ENCODE results near the gene UMODL1.

UMODL1 gene

GRCh38 chr21:42038826-42039425 lies 32.2 kb upstream of the UMODL1 start:
- no peak for DNase-seq (ENCODE audit: low read depth)

- DNase-seq (ENCODE audit: low read depth) = no peak
These were observed 31.6 kb upstream of the UMODL1 start for GRCh38 chr21:42039470-42039901.

- DNase-seq (ENCODE audit: low read depth) = no peak
These were observed 31.2 kb upstream of the UMODL1 start for GRCh38 chr21:42039911-42040351.

- DNase-seq (ENCODE audit: low read depth) = no peak
These were observed 30.5 kb upstream of the UMODL1 start for GRCh38 chr21:42040411-42041180.

GRCh38 chr21:42041246-42041645 lies 29.9 kb upstream of the UMODL1 start:
- DNase-seq (ENCODE audit: low read depth) = no peak

- DNase-seq (ENCODE audit: low read depth) = no peak
These were observed 29.4 kb upstream of the UMODL1 start for GRCh38 chr21:42041711-42042110.

GRCh38 chr21:42042651-42043050 lies 28.5 kb upstream of the UMODL1 start:
- DNase-seq (ENCODE audit: low read depth) = no peak

- no peak for DNase-seq (ENCODE audit: low read depth)
These were observed 27.8 kb upstream of the UMODL1 start for GRCh38 chr21:42043201-42043895.

- DNase-seq (ENCODE audit: low read depth) = no peak
These were observed 27.2 kb upstream of the UMODL1 start for GRCh38 chr21:42043961-42044360.

GRCh38 chr21:42044871-42045495 lies 26.1 kb upstream of the UMODL1 start:
- no peak for DNase-seq (ENCODE audit: low read depth)

GRCh38 chr21:42047821-42048613 lies 23.1 kb upstream of the UMODL1 start:
- DNase-seq (ENCODE audit: low read depth) = no peak

GRCh38 chr21:42048870-42049577 lies 22.1 kb upstream of the UMODL1 start:
- no peak for DNase-seq (ENCODE audit: low read depth)

- DNase-seq (ENCODE audit: low read depth) = no peak
These were observed 21.3 kb upstream of the UMODL1 start for GRCh38 chr21:42049578-42050430.

- no peak for DNase-seq (ENCODE audit: low read depth)
These were observed 19.3 kb upstream of the UMODL1 start for GRCh38 chr21:42051788-42052187.

- DNase-seq (ENCODE audit: low read depth) = no peak
These were observed 15.7 kb upstream of the UMODL1 start for GRCh38 chr21:42055425-42055824.

- DNase-seq (ENCODE audit: low read depth) = no peak
These were observed 14.6 kb upstream of the UMODL1 start for GRCh38 chr21:42056468-42056867.

GRCh38 chr21:42056996-42057689 lies 14.0 kb upstream of the UMODL1 start:
- DNase-seq (ENCODE audit: low read depth) = no peak

GRCh38 chr21:42057851-42058437 lies 13.2 kb upstream of the UMODL1 start:
- no peak for DNase-seq (ENCODE audit: low read depth)

GRCh38 chr21:42058631-42059111 lies 12.4 kb upstream of the UMODL1 start:
- DNase-seq (ENCODE audit: low read depth) = no peak

Measured in activated T-cell treated with anti-CD3 and anti-CD28 coated beads for 1 hour (primary cell).